Colonic mucosa (tissue), 4 donors: ENCODE measurements around the gene RAP1B. TPM values are rescaled to one million over a fixed set of nuclear protein-coding genes. Genes with fewer than 3 reads are reported as not detected.

ENCODE experiments used
- DNase-seq: peaks from one replicate; pipeline ENCODE4 v3.0.0-alpha.2; 2020
- H3K27ac ChIP-seq: fragments of 200-600 bp; one replicate; pipeline ENCODE4 v1.8.0; 2021
- H3K27me3 ChIP-seq: fragments of 200-600 bp; one replicate; pipeline ENCODE4 v1.8.0; 2021
- H3K36me3 ChIP-seq: fragments of 200-600 bp; one replicate; pipeline ENCODE4 v1.8.0; 2021
- H3K4me1 ChIP-seq: fragments of 200-600 bp; one replicate; pipeline ENCODE4 v1.8.0; 2021; ENCODE audit warnings: mild to moderate bottlenecking
- H3K4me3 ChIP-seq: fragments of 200-600 bp; one replicate; pipeline ENCODE4 v1.8.0; 2021
- H3K9ac ChIP-seq, 2 donors: one replicate each; pipeline ENCODE4 v1.7.0; 2013; ENCODE audit warnings: control low read depth in 2 of 2, low read depth in 2 of 2, low read length in 2 of 2
- H3K9me3 ChIP-seq: fragments of 200-600 bp; one replicate; pipeline ENCODE4 v1.8.0; 2021
- intact Hi-C: fragments of 100-400 bp; cut with DNase I; formaldehyde crosslinking; loops from one replicate; pipeline ENCODE4 v1.14.1; 2022
- total RNA-seq, 2 donors: library from RNA; stranded (reverse); fragmentation: NEBNext Ultra II Directional in 1 of 2; extraction: Animal tissue kit (Norgen Biotek cat#: 25700) in 1 of 2; gene quantifications; one replicate each; pipeline ENCODE4 v1.2.1, GENCODE V29; 2021
- TF ChIP-seq, protein P1 (sequence below): fragments of 200-600 bp; IDR thresholded peaks from one replicate; pipeline ENCODE4 v1.8.0; 2022; ENCODE audit warnings: antibody characterized with exemption, mild to moderate bottlenecking
- donor health status: healthy.
- donor health status: DM: no; HTN: no; CAD: no.
- donor health status: DM: no; HTN: no; CAD: no.

Gene RAP1B
- total RNA-seq, 2 donors from 2014 or later = 112 to 198 TPM

GRCh38 chr12:68621472-68622081 is 10.9 kb downstream of the RAP1B start:
- Histone ChIP-seq H3K9me3 (no peaks in the 10 kb centered on the region), H3K4me3 (no peak overlapping the region), H3K9ac (no peak overlapping the region), H3K36me3 (no peaks in the 10 kb centered on the region), H3K4me1 (peaks cover 7% of the 10 kb centered on the region), H3K27me3 (no peaks in the 10 kb centered on the region), H3K27ac (no peak overlapping the region)
- DNase-seq = no peak
- TF ChIP-seq, protein P1, sequence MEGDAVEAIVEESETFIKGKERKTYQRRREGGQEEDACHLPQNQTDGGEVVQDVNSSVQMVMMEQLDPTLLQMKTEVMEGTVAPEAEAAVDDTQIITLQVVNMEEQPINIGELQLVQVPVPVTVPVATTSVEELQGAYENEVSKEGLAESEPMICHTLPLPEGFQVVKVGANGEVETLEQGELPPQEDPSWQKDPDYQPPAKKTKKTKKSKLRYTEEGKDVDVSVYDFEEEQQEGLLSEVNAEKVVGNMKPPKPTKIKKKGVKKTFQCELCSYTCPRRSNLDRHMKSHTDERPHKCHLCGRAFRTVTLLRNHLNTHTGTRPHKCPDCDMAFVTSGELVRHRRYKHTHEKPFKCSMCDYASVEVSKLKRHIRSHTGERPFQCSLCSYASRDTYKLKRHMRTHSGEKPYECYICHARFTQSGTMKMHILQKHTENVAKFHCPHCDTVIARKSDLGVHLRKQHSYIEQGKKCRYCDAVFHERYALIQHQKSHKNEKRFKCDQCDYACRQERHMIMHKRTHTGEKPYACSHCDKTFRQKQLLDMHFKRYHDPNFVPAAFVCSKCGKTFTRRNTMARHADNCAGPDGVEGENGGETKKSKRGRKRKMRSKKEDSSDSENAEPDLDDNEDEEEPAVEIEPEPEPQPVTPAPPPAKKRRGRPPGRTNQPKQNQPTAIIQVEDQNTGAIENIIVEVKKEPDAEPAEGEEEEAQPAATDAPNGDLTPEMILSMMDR = no peak
- intact Hi-C loops = no loop called here

- Histone ChIP-seq H3K9ac (no peak overlapping the region), H3K4me3 (no peak overlapping the region), H3K36me3 (no peaks in the 10 kb centered on the region), H3K27me3 (no peaks in the 10 kb centered on the region), H3K27ac (no peak overlapping the region), H3K4me1 (peaks cover 7% of the 10 kb centered on the region), H3K9me3 (no peaks in the 10 kb centered on the region)
- DNase-seq = no peak
- TF ChIP-seq, protein P1 = no peak
- intact Hi-C loops = no loop called here
Measured at GRCh38 chr12:68622250-68622649, 11.6 kb downstream of the RAP1B start.

- intact Hi-C loops = no loop called here
- no peaks in the 10 kb centered on the region for H3K9me3 ChIP-seq
- no peak overlapping the region for H3K4me3 ChIP-seq
- H3K4me1 ChIP-seq = peaks cover 7% of the 10 kb centered on the region
- H3K27me3 ChIP-seq = no peaks in the 10 kb centered on the region
- no peak overlapping the region for H3K27ac ChIP-seq
- no peak overlapping the region for H3K9ac ChIP-seq
- H3K36me3 ChIP-seq = no peaks in the 10 kb centered on the region
- TF ChIP-seq, protein P1 = no peak
- no peak for DNase-seq
Measured at GRCh38 chr12:68623059-68623458, 12.4 kb downstream of the RAP1B start.

DNA sequence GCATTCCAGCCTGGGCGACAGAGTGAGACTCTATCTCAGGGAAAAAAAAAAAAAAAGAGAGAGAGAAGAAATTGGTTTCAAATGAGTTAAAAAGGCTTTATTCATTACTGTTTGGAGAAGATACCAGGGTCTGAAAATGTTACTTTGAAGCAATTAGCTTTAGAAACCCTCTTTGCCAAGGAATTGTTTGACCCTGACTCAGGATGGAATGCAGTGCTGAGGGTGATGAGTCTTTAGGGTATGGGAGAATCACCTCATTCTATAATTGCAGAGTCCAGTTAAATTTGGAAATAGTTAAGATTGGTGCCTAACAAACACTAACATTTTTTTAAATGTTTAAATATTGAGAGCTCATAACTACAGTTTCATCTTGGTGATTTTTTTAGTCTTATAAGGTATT is 13.3 kb downstream of the RAP1B start:
- no peak for DNase-seq
- H3K27ac ChIP-seq = no peak overlapping the region
- intact Hi-C loops = no loop called here
- no peaks in the 10 kb centered on the region for H3K9me3 ChIP-seq
- TF ChIP-seq, protein P1 = no peak
- H3K9ac ChIP-seq = no peak overlapping the region
- H3K4me3 ChIP-seq = no peak overlapping the region
- no peaks in the 10 kb centered on the region for H3K36me3 ChIP-seq
- H3K4me1 ChIP-seq = peaks cover 7% of the 10 kb centered on the region
- no peaks in the 10 kb centered on the region for H3K27me3 ChIP-seq

GRCh38 chr12:68624933-68625332 is 14.2 kb downstream of the RAP1B start:
- TF ChIP-seq, protein P1 = no peak
- Histone ChIP-seq H3K4me3 (no peak overlapping the region), H3K27ac (no peak overlapping the region), H3K9me3 (no peaks in the 10 kb centered on the region), H3K27me3 (no peaks in the 10 kb centered on the region), H3K4me1 (peaks cover 7% of the 10 kb centered on the region), H3K36me3 (no peaks in the 10 kb centered on the region), H3K9ac (no peak overlapping the region)
- no peak for DNase-seq
- intact Hi-C loops = no loop called here
